GM10248 (cell line): ENCODE results near the gene PLCB1.

Experiments used
- CTCF ChIA-PET: fragments of 300-600 bp; sonication (Branson Sonifier 250); formaldehyde crosslinking; extraction: SDS; loops from one replicate; lab custom pipeline; 2021; ENCODE audit warnings: antibody characterized with exemption; lab: Yijun Ruan, JAX
- POLR2A ChIA-PET: fragments of 350-650 bp; sonication (Branson Sonifier 250); formaldehyde crosslinking; extraction: SDS; loops from one replicate; lab custom pipeline; 2020; ENCODE audit warnings: antibody characterized with exemption; lab: Yijun Ruan, JAX
- DNase-seq: peaks from one replicate; pipeline ENCODE4 v3.0.0; 2012; ENCODE audit errors: extremely low spot score
- TF ChIP-seq, protein P1 (sequence below): IDR thresholded peaks from 2 replicates; pipeline ENCODE4 v1.5.1; 2012; ENCODE audit warnings: mild to moderate bottlenecking, low read depth; ENCODE audit errors: extremely low read depth, missing control alignments, control extremely low read depth

The PLCB1 gene

DNA sequence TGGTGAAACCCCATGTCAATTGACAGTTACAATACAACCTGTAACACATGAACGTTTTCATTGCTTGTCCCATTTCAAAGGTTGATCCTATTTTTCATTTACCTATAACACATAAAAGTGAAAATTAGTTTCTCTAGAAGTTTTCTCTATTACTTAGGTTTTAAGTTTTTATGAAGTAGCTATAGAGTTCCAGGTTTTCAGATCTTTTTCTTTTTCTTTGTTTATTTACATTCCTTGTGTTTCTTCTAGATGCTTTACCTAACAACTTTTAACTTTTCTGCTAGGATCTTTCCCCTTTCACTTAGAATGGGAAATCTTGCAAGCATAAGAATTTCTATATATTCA is 232.6 kb downstream of the PLCB1 start:
- TF ChIP-seq, protein P1, sequence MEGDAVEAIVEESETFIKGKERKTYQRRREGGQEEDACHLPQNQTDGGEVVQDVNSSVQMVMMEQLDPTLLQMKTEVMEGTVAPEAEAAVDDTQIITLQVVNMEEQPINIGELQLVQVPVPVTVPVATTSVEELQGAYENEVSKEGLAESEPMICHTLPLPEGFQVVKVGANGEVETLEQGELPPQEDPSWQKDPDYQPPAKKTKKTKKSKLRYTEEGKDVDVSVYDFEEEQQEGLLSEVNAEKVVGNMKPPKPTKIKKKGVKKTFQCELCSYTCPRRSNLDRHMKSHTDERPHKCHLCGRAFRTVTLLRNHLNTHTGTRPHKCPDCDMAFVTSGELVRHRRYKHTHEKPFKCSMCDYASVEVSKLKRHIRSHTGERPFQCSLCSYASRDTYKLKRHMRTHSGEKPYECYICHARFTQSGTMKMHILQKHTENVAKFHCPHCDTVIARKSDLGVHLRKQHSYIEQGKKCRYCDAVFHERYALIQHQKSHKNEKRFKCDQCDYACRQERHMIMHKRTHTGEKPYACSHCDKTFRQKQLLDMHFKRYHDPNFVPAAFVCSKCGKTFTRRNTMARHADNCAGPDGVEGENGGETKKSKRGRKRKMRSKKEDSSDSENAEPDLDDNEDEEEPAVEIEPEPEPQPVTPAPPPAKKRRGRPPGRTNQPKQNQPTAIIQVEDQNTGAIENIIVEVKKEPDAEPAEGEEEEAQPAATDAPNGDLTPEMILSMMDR = no peak
- ChIA-PET POLR2A (no interaction called here), CTCF (no interaction called here)
- no peak for DNase-seq

DNA sequence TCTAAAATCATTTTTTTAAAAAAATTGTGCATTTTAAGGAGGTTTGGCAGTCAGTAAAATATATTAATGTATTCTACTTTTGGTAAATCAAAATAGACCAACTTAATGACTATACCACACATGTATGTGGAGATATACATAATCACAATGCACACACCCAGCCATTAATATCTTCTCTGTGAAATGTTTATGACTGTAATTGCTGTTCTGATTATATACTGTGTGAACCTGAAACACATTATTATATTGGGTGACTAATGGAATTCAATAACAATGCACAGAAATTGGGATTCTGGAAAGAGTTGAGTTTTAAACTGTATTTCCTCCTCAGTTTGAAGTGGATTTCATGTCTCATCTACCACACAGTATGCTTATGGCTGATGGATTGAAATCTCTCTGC is 233.6 kb downstream of the PLCB1 start:
- no peak for DNase-seq
- CTCF ChIA-PET = interaction anchor here (1.1 kb wide), 1 partner anchor 24 kb away, joined by 4 read pairs; no protein-coding TSS in a partner anchor
- POLR2A ChIA-PET = no interaction called here
- TF ChIP-seq, protein P1 = no peak

DNA sequence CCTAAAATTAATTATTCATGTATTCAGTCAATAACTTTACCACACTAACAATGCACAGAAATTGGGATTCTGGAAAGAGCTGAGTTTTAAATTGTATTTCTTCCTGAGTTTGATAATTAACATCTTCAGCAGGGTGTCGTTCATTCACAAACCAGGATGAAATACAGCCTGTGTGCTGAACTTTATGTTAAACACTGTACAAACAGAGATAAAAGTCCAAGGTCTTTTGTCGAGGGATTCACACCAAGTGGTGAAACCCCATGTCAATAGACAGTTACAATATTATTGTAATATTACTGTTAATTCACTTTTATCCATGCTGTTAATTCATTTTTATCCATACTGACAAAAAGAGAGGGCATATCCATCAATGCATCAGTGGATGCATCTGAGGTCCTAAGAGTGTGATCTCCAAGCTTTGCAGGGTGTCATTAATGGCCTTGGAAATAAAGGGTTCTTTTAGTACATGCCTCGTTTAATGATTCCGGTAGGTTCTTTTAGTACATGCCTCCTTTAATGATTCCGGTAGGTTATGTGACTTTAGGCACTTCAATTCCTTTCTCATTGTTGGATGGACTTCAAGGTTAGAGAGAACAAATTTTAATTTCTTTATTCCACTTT is 234.3 kb downstream of the PLCB1 start:
- ChIA-PET POLR2A (no interaction called here), CTCF (interaction anchor here (1.1 kb wide), 1 partner anchor 23 kb away, joined by 4 read pairs; no protein-coding TSS in a partner anchor)
- DNase-seq = no peak
- TF ChIP-seq, protein P1 = no peak

DNA sequence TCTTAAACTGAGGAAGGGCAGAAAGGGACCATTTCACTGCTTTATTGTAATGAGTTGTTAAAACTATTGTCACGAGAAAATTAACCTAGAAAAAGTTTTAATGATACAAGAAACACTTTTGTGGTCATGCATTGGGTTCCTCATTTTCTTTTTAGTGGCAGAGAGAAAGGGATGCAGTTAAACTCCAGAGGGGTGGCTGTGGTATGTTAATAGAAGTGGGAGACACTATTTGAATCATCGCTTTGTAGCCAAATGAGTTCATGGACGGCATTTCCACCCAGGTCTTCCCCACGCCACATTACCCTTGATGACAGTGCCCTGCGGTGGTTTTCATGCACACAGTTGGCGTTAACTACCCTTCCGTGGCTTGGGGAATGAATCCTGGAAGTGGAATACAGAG is 235.6 kb downstream of the PLCB1 start:
- TF ChIP-seq, protein P1 = no peak
- DNase-seq = no peak
- CTCF ChIA-PET = no interaction called here
- POLR2A ChIA-PET = no interaction called here

DNA sequence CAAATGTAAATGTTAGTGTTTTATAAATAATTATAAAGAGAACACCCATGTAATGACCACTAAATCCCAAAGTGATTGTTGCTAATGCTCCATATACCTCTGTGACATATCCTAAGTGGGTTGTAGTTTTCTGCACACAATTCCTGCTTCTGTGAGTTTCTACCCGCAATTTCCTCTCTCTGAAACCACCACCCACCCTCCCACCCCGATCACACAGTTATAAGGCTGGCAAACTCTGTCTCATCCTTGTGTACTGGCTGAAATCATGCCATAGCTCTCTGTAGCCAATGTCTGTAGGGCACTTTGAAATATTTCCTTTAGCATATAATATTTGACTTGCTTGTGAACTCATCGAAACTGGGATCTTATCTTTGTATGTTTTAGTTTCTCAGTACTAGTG is 236.6 kb downstream of the PLCB1 start:
- CTCF ChIA-PET = interaction anchor here (1.0 kb wide), 1 partner anchor 260 kb away, joined by 3 read pairs; no protein-coding TSS in a partner anchor
- TF ChIP-seq, protein P1 = no peak
- POLR2A ChIA-PET = no interaction called here
- no peak for DNase-seq

DNA sequence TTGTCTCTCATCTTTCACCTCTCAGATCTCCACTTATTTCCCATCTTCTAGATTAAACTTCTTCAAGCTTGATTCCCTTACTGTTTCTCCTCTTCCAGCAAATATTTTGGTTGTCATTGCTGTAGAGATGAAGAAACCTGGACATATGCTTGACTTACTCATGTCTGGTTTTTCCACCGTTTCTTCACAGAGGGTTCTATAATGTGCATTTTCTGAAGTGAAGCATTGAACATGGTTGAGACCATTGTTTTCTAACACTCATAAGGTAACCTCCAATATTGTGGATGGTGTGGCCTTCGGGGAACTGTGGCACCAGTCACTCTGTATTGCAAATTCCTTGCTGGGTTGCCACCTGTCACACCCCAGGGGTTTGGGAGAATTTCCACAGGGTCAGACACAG is 237.2 kb downstream of the PLCB1 start:
- ChIA-PET POLR2A (no interaction called here), CTCF (interaction anchor here (1.0 kb wide), 1 partner anchor 261 kb away, joined by 3 read pairs; no protein-coding TSS in a partner anchor)
- DNase-seq = no peak
- TF ChIP-seq, protein P1 = no peak
